Activated CD8-positive, alpha-beta memory T cell treated with anti-CD3 and anti-CD28 coated beads, Interleukin-2, amount 50 U/mL, for 4 hours (primary cell): Measurements from ENCODE around the gene PCBP3.
"Not testable (repeated sequence)": the region's sequence is repeated elsewhere in the genome, so short reads cannot be mapped to it uniquely, and the experiment has no call there.

Source experiments
- DNase-seq: peaks from one replicate; pipeline ENCODE4 v3.0.0-alpha.2; 2020

Gene PCBP3

GRCh38 chr21:45940091-45940490 lies 296.6 kb downstream of the PCBP3 start:
- no peak for DNase-seq

GRCh38 chr21:45940621-45941337 lies 297.3 kb downstream of the PCBP3 start:
- DNase-seq, result no peak

GRCh38 chr21:45941338-45941710 lies 297.8 kb downstream of the PCBP3 start:
- no peak for DNase-seq

- DNase-seq, result no peak
These were observed 298.4 kb downstream of the PCBP3 start for GRCh38 chr21:45941717-45942546.

GRCh38 chr21:45942755-45943629 lies 299.5 kb downstream of the PCBP3 start:
- no peak for DNase-seq

GRCh38 chr21:45943630-45944540 lies 300.4 kb downstream of the PCBP3 start:
- no peak for DNase-seq

GRCh38 chr21:45944601-45945000 lies 301.1 kb downstream of the PCBP3 start:
- DNase-seq, result no peak

- no peak for DNase-seq
These were observed 301.7 kb downstream of the PCBP3 start for GRCh38 chr21:45945066-45945867.

GRCh38 chr21:45945868-45946210 lies 302.3 kb downstream of the PCBP3 start:
- no peak for DNase-seq

- no peak for DNase-seq
These were observed 303.8 kb downstream of the PCBP3 start for GRCh38 chr21:45947296-45947695.

GRCh38 chr21:45947716-45948255 lies 304.3 kb downstream of the PCBP3 start:
- DNase-seq, result no peak

GRCh38 chr21:45948576-45949141 lies 305.1 kb downstream of the PCBP3 start:
- no peak for DNase-seq

- DNase-seq, result no peak
These were observed 306.6 kb downstream of the PCBP3 start for GRCh38 chr21:45949928-45950739.

GRCh38 chr21:45950740-45951515 lies 307.4 kb downstream of the PCBP3 start:
- DNase-seq, result no peak

- DNase-seq, result no peak
These were observed 308.2 kb downstream of the PCBP3 start for GRCh38 chr21:45951676-45952075.

- DNase-seq, result not testable (repeated sequence)
These were observed 309.0 kb downstream of the PCBP3 start for GRCh38 chr21:45952527-45952926.

GRCh38 chr21:45952974-45953373 lies 309.4 kb downstream of the PCBP3 start:
- DNase-seq, result no peak

GRCh38 chr21:45954261-45954660 lies 310.7 kb downstream of the PCBP3 start:
- no peak for DNase-seq

GRCh38 chr21:45954921-45955320 lies 311.4 kb downstream of the PCBP3 start:
- no peak for DNase-seq
